ENCODE measurements around the gene PPP1R3F.

PPP1R3F gene

GRCh38 chrX:49242545-49243066 lies 27.0 kb upstream of the PPP1R3F start:
- no peak for TF ChIP-seq POLR2A (IDR thresholded peaks at IDR 0.05; ENCODE audit: low read depth, low read length)
- DNase-seq (ENCODE audit: insufficient read length, low spot score): peak; percentile 30

GRCh38 chrX:49243166-49243565 lies 26.4 kb upstream of the PPP1R3F start:
- FAIRE-seq (no peak), DNase-seq (ENCODE audit: insufficient read length, low spot score) (no peak)
- no peak for TF ChIP-seq POLR2A (IDR thresholded peaks at IDR 0.05; ENCODE audit: low read depth, low read length)

More at GRCh38 chrX:49242545-49243066, 27.0 kb upstream of the PPP1R3F start:
- FAIRE-seq: no peak

GRCh38 chrX:49244207-49244606 lies 25.4 kb upstream of the PPP1R3F start:
- FAIRE-seq (no peak), DNase-seq (ENCODE audit: insufficient read length, low spot score) (no peak)
- TF ChIP-seq POLR2A (IDR thresholded peaks at IDR 0.05; ENCODE audit: low read depth, low read length): no peak

- no peak for TF ChIP-seq POLR2A (IDR thresholded peaks at IDR 0.05; ENCODE audit: low read depth, low read length)
- FAIRE-seq: no peak
- no peak for DNase-seq (ENCODE audit: insufficient read length, low spot score)
Observed at GRCh38 chrX:49246541-49246940, 23.1 kb upstream of the PPP1R3F start.

- no peak for DNase-seq (ENCODE audit: insufficient read length, low spot score)
- no peak for TF ChIP-seq POLR2A (IDR thresholded peaks at IDR 0.05; ENCODE audit: low read depth, low read length)
- no peak for FAIRE-seq
Observed at GRCh38 chrX:49247346-49247745, 22.2 kb upstream of the PPP1R3F start.

GRCh38 chrX:49247916-49248811 lies 21.4 kb upstream of the PPP1R3F start:
- FAIRE-seq (no peak), DNase-seq (ENCODE audit: insufficient read length, low spot score) (no peak)
- TF ChIP-seq POLR2A (IDR thresholded peaks at IDR 0.05; ENCODE audit: low read depth, low read length): no peak

GRCh38 chrX:49249071-49249470 lies 20.5 kb upstream of the PPP1R3F start:
- FAIRE-seq (no peak), DNase-seq (ENCODE audit: insufficient read length, low spot score) (no peak)
- no peak for TF ChIP-seq POLR2A (IDR thresholded peaks at IDR 0.05; ENCODE audit: low read depth, low read length)

GRCh38 chrX:49249616-49250015 lies 20.0 kb upstream of the PPP1R3F start:
- no peak for DNase-seq (ENCODE audit: insufficient read length, low spot score)
- FAIRE-seq: no peak
- no peak for TF ChIP-seq POLR2A (IDR thresholded peaks at IDR 0.05; ENCODE audit: low read depth, low read length)

GRCh38 chrX:49250066-49250465 lies 19.5 kb upstream of the PPP1R3F start:
- no peak for DNase-seq (ENCODE audit: insufficient read length, low spot score)
- no peak for FAIRE-seq
- TF ChIP-seq POLR2A (IDR thresholded peaks at IDR 0.05; ENCODE audit: low read depth, low read length): no peak

- DNase-seq (ENCODE audit: insufficient read length, low spot score): no peak
- TF ChIP-seq POLR2A (IDR thresholded peaks at IDR 0.05; ENCODE audit: low read depth, low read length): no peak
- no peak for FAIRE-seq
Observed at GRCh38 chrX:49250578-49250977, 19.0 kb upstream of the PPP1R3F start.

- FAIRE-seq: no peak
- TF ChIP-seq POLR2A (IDR thresholded peaks at IDR 0.05; ENCODE audit: low read depth, low read length): no peak
- no peak for DNase-seq (ENCODE audit: insufficient read length, low spot score)
Observed at GRCh38 chrX:49251325-49251724, 18.3 kb upstream of the PPP1R3F start.

- no peak for TF ChIP-seq POLR2A (IDR thresholded peaks at IDR 0.05; ENCODE audit: low read depth, low read length)
- no peak for FAIRE-seq
- no peak for DNase-seq (ENCODE audit: insufficient read length, low spot score)
Observed at GRCh38 chrX:49254639-49255038, 15.0 kb upstream of the PPP1R3F start.

GRCh38 chrX:49256268-49256995 lies 13.2 kb upstream of the PPP1R3F start:
- DNase-seq (ENCODE audit: insufficient read length, low spot score): no peak
- FAIRE-seq: no peak
- no peak for TF ChIP-seq POLR2A (IDR thresholded peaks at IDR 0.05; ENCODE audit: low read depth, low read length)

- DNase-seq (ENCODE audit: insufficient read length, low spot score) (no peak), FAIRE-seq (no peak)
- TF ChIP-seq POLR2A (IDR thresholded peaks at IDR 0.05; ENCODE audit: low read depth, low read length): no peak
Observed at GRCh38 chrX:49257074-49257790, 12.4 kb upstream of the PPP1R3F start.
